H9 (cell line): ENCODE results near the gene MAP2. TPM values are rescaled to one million over a fixed set of nuclear protein-coding genes. Genes with fewer than 3 reads are reported as not detected.

Experiments used
- DNase-seq: peaks from one replicate; pipeline ENCODE4 v3.0.0-alpha.2; 2017
- H2AFZ ChIP-seq: one replicate; pipeline ENCODE4 v1.6.1; 2013; ENCODE audit warnings: mild to moderate bottlenecking, low read length, control low read depth, moderate library complexity
- H2AK5ac ChIP-seq: 2 replicates; pipeline ENCODE4 v1.6.1; 2013; ENCODE audit warnings: low read length, control low read depth, mixed read lengths; ENCODE audit not compliant: insufficient read length
- H2BK120ac ChIP-seq: one replicate; pipeline ENCODE4 v1.6.1; 2013; ENCODE audit warnings: low read depth, mild to moderate bottlenecking, low read length, control low read depth, inconsistent platforms; ENCODE audit not compliant: poor library complexity, severe bottlenecking
- H2BK12ac ChIP-seq: 2 replicates; pipeline ENCODE4 v1.6.1; 2013; ENCODE audit warnings: low read length, control low read depth, mixed read lengths, low read depth; ENCODE audit not compliant: insufficient read length
- H2BK15ac ChIP-seq: 2 replicates; pipeline ENCODE4 v1.6.1; 2013; ENCODE audit warnings: low read depth, low read length, control low read depth
- H2BK20ac ChIP-seq: one replicate; pipeline ENCODE4 v1.6.1; 2013; ENCODE audit warnings: low read depth, mild to moderate bottlenecking, low read length, control low read depth, inconsistent platforms; ENCODE audit not compliant: poor library complexity, severe bottlenecking
- H2BK5ac ChIP-seq: 2 replicates; pipeline ENCODE4 v1.6.1; 2013; ENCODE audit warnings: low read length, control low read depth, mixed read lengths; ENCODE audit not compliant: insufficient read length
- H3K14ac ChIP-seq: 2 replicates; pipeline ENCODE4 v1.6.1; 2013; ENCODE audit warnings: low read length, control low read depth; ENCODE audit not compliant: insufficient read depth
- H3K18ac ChIP-seq: 2 replicates; pipeline ENCODE4 v1.6.1; 2013; ENCODE audit warnings: low read depth, mild to moderate bottlenecking, mixed read lengths, low read length, control low read depth; ENCODE audit not compliant: insufficient read length
- H3K23ac ChIP-seq: 2 replicates; pipeline ENCODE4 v1.6.1; 2013; ENCODE audit warnings: low read length, control low read depth, mixed read lengths, low read depth; ENCODE audit not compliant: insufficient read length
- H3K23me2 ChIP-seq: 2 replicates; pipeline ENCODE4 v1.6.1; 2013; ENCODE audit warnings: low read depth, mild to moderate bottlenecking, mixed read lengths, low read length, control low read depth; ENCODE audit not compliant: insufficient read length, poor library complexity, severe bottlenecking
- H3K27ac ChIP-seq: 2 replicates; pipeline ENCODE4 v1.5.1; 2013; ENCODE audit warnings: low read length, control low read depth, mixed read lengths, low read depth; ENCODE audit not compliant: insufficient read length
- H3K27me3 ChIP-seq: 2 replicates; pipeline ENCODE4 v1.6.1; 2013; ENCODE audit warnings: low read length, control low read depth, inconsistent platforms; ENCODE audit not compliant: insufficient read depth
- H3K4ac ChIP-seq: 2 replicates; pipeline ENCODE4 v1.6.1; 2013; ENCODE audit warnings: low read depth, mild to moderate bottlenecking, control low read depth, inconsistent platforms, low read length, moderate library complexity
- H3K4me1 ChIP-seq: 2 replicates; pipeline ENCODE4 v1.6.1; 2013; ENCODE audit warnings: low read length, control low read depth, inconsistent platforms; ENCODE audit not compliant: insufficient read depth
- H3K4me2 ChIP-seq: 2 replicates; pipeline ENCODE4 v1.6.1; 2013; ENCODE audit warnings: low read length, control low read depth, mixed read lengths; ENCODE audit not compliant: insufficient read length, insufficient read depth
- H3K56ac ChIP-seq: 2 replicates; pipeline ENCODE4 v1.6.1; 2013; ENCODE audit warnings: low read depth, mild to moderate bottlenecking, mixed read lengths, low read length, control low read depth; ENCODE audit not compliant: insufficient read length
- H3K79me1 ChIP-seq: 2 replicates; pipeline ENCODE4 v1.6.1; 2013; ENCODE audit warnings: low read depth, mild to moderate bottlenecking, moderate library complexity, low read length, control low read depth, inconsistent platforms; ENCODE audit not compliant: insufficient read depth, poor library complexity, severe bottlenecking
- H3K79me2 ChIP-seq: 2 replicates; pipeline ENCODE4 v1.6.1; 2013; ENCODE audit warnings: low read length, control low read depth, inconsistent platforms; ENCODE audit not compliant: insufficient read depth
- H3K9ac ChIP-seq: 2 replicates; pipeline ENCODE4 v1.6.1; 2013; ENCODE audit warnings: low read length, control low read depth, mixed read lengths; ENCODE audit not compliant: insufficient read length; ENCODE audit errors: extremely low read depth
- H3K9me3 ChIP-seq: one replicate; pipeline ENCODE4 v1.6.1; 2013; ENCODE audit warnings: low read depth, low read length, inconsistent platforms; ENCODE audit not compliant: control insufficient read depth
- H3T11ph ChIP-seq: one replicate; pipeline ENCODE4 v1.6.1; 2013; ENCODE audit warnings: mild to moderate bottlenecking, low read length, control low read depth, inconsistent platforms
- H4K20me1 ChIP-seq: one replicate; pipeline ENCODE4 v1.6.1; 2013; ENCODE audit not compliant: control insufficient read depth, insufficient read length, insufficient read depth
- H4K5ac ChIP-seq: 2 replicates; pipeline ENCODE4 v1.6.1; 2013; ENCODE audit warnings: low read depth, mild to moderate bottlenecking, mixed read lengths, low read length, control low read depth; ENCODE audit not compliant: insufficient read length
- H4K8ac ChIP-seq: replicated peaks from 2 replicates; pipeline ENCODE4 v1.6.1; 2013; ENCODE audit warnings: low read length, control low read depth, mixed read lengths, low read depth; ENCODE audit not compliant: insufficient read length
- H4K91ac ChIP-seq: 2 replicates; pipeline ENCODE4 v1.6.1; 2013; ENCODE audit warnings: low read depth, mild to moderate bottlenecking, moderate library complexity, mixed read lengths, low read length, control low read depth; ENCODE audit not compliant: insufficient read length
- H3K27ac Mint-ChIP-seq, 3 experiments: 2 replicates in 2 of 3; 3 replicates in 1 of 3; pipeline ENCODE4 v1.8.0; 2020 to 2021; ENCODE audit warnings: mixed read lengths in 3 of 3, mild to moderate bottlenecking in 1 of 3, moderate library complexity in 1 of 3
- H3K27me3 Mint-ChIP-seq: 2 replicates; pipeline ENCODE4 v1.8.0; 2021; ENCODE audit warnings: low read depth, mild to moderate bottlenecking, moderate library complexity, mixed read lengths
- H3K36me3 Mint-ChIP-seq, 3 experiments: 2 replicates in 2 of 3; 3 replicates in 1 of 3; pipeline ENCODE4 v1.8.0; 2020 to 2021; ENCODE audit warnings: low read depth in 3 of 3, mixed read lengths in 3 of 3; ENCODE audit not compliant: insufficient read depth in 1 of 3
- H3K4me1 Mint-ChIP-seq, 2 experiments: 2 replicates each; pipeline ENCODE4 v1.8.0; 2020; ENCODE audit warnings: mixed read lengths in 2 of 2
- H3K4me3 Mint-ChIP-seq, 2 experiments: 2 replicates in 1 of 2; 3 replicates in 1 of 2; pipeline ENCODE4 v1.8.0; 2020 to 2021; ENCODE audit warnings: mild to moderate bottlenecking in 2 of 2, mixed read lengths in 2 of 2, moderate library complexity in 1 of 2
- H3K9me3 Mint-ChIP-seq, 2 experiments: 2 replicates in 1 of 2; 3 replicates in 1 of 2; pipeline ENCODE4 v1.8.0; 2020; ENCODE audit warnings: mild to moderate bottlenecking in 2 of 2, mixed read lengths in 2 of 2, moderate library complexity in 1 of 2
- CTCF ChIP-seq: fragments of 200-600 bp; sonication (generic); conservative IDR thresholded peaks from 3 replicates; pipeline ENCODE4 v1.8.0; 2021; ENCODE audit warnings: antibody characterized with exemption, mild to moderate bottlenecking
- total RNA-seq: library from RNA; stranded (reverse); gene quantifications from 2 replicates; pipeline ENCODE4 v1.2.1, GENCODE V29; 2021

The MAP2 gene
- total RNA-seq, 1 experiment from 2014 or later, result 0.87 TPM

- no peak overlapping the region for H2BK20ac ChIP-seq
- no peak overlapping the region for H3K4me3 Mint-ChIP-seq
- H3K27ac Mint-ChIP-seq, result no peak overlapping the region
- no peak overlapping the region for H3K4ac ChIP-seq
- H2BK12ac ChIP-seq, result no peak overlapping the region
- no peak overlapping the region for H3K4me2 ChIP-seq
- no peak overlapping the region for H3K9ac ChIP-seq
- H2BK5ac ChIP-seq, result no peak overlapping the region
- H4K20me1 ChIP-seq, result no peaks in the 10 kb centered on the region
- H3K36me3 Mint-ChIP-seq, result no peaks in the 10 kb centered on the region
- no peak overlapping the region for H3K27ac ChIP-seq
- H4K8ac ChIP-seq, result no peak overlapping the region
- no peak overlapping the region for H3K18ac ChIP-seq
- H2AK5ac ChIP-seq, result no peak overlapping the region
- no peaks in the 10 kb centered on the region for H3K9me3 ChIP-seq
- peaks cover 6 to 12% of the 10 kb centered on the region in 2 experiments for H3K4me1 Mint-ChIP-seq
- no peaks in the 10 kb centered on the region for H3K79me1 ChIP-seq
- H3K4me1 ChIP-seq, result no peaks in the 10 kb centered on the region
- H3T11ph ChIP-seq, result no peak overlapping the region
- no peak overlapping the region for H3K14ac ChIP-seq
- no peaks in the 10 kb centered on the region; a peak in 2 of 5 replicates for H3K9me3 Mint-ChIP-seq
- no peak overlapping the region for H4K91ac ChIP-seq
- peaks cover 89% of the 10 kb centered on the region for H3K27me3 Mint-ChIP-seq
- no peaks in the 10 kb centered on the region for H3K79me2 ChIP-seq
- H2BK15ac ChIP-seq, result no peak overlapping the region
- H3K23ac ChIP-seq, result no peak overlapping the region
- peaks cover 3% of the 10 kb centered on the region for H3K23me2 ChIP-seq
- H2AFZ ChIP-seq, result no peak overlapping the region
- no peak overlapping the region for H2BK120ac ChIP-seq
- no peak overlapping the region for H4K5ac ChIP-seq
- DNase-seq, result no peak
- no peak for TF ChIP-seq CTCF
- no peak overlapping the region for H3K56ac ChIP-seq
- H3K27me3 ChIP-seq, result peaks cover 18% of the 10 kb centered on the region; the same call in 1 of the 2 replicates
Observed at GRCh38 chr2:209768557-209768956, 344.7 kb downstream of the MAP2 start.
